NB4 (cell line): ENCODE data around the gene CASP8.

Source experiments
- DNase-seq: peaks from one replicate; pipeline ENCODE4 v3.0.0; 2010; ENCODE audit warnings: low read depth
- H3K4me3 ChIP-seq: one replicate; pipeline ENCODE4 v1.5.1; 2011; ENCODE audit warnings: mild to moderate bottlenecking, low read depth, low read length, moderate library complexity
- CTCF ChIP-seq: IDR thresholded peaks from one replicate; pipeline ENCODE4 v1.5.1; 2012; ENCODE audit warnings: low read depth, low read length
- MAX ChIP-seq: IDR thresholded peaks from 2 replicates; pipeline ENCODE4 v1.6.1; 2011; ENCODE audit warnings: low read depth, low read length
- MYC ChIP-seq: IDR thresholded peaks from 2 replicates; pipeline ENCODE4 v1.6.1; 2011; ENCODE audit warnings: low read depth, low read length
- POLR2A ChIP-seq: IDR thresholded peaks from 2 replicates; pipeline ENCODE4 v1.6.1; 2011; ENCODE audit warnings: mild to moderate bottlenecking; ENCODE audit not compliant: insufficient read length; ENCODE audit errors: extremely low read depth

The CASP8 gene

GRCh38 chr2:201307876-201308275 is 47.5 kb downstream of the CASP8 start:
- TF ChIP-seq CTCF, result no peak
- TF ChIP-seq MYC, result no peak
- no peak for TF ChIP-seq POLR2A
- H3K4me3 ChIP-seq, result no peak overlapping the region
- no peak for DNase-seq

- no peak for DNase-seq
- no peak overlapping the region for H3K4me3 ChIP-seq
- TF ChIP-seq MAX, result no peak
- no peak for TF ChIP-seq MYC
- TF ChIP-seq POLR2A, result no peak
- no peak for TF ChIP-seq CTCF
Observed at GRCh38 chr2:201308914-201309313, 48.6 kb downstream of the CASP8 start.

- TF ChIP-seq CTCF (no peak), MYC (no peak), MAX (no peak), POLR2A (no peak)
- H3K4me3 ChIP-seq, result no peak overlapping the region
- no peak for DNase-seq
Observed at GRCh38 chr2:201313362-201313761, 53.0 kb downstream of the CASP8 start.

GRCh38 chr2:201319511-201319910 is 59.2 kb downstream of the CASP8 start:
- TF ChIP-seq MAX (no peak), MYC (no peak), POLR2A (no peak), CTCF (no peak)
- DNase-seq, result no peak
- no peak overlapping the region for H3K4me3 ChIP-seq

- no peak for DNase-seq
- no peak overlapping the region for H3K4me3 ChIP-seq
- no peak for TF ChIP-seq MAX
- TF ChIP-seq POLR2A, result no peak
- TF ChIP-seq CTCF, result no peak
- TF ChIP-seq MYC, result no peak
Observed at GRCh38 chr2:201320257-201320656, 59.9 kb downstream of the CASP8 start.

GRCh38 chr2:201320701-201321100 is 60.4 kb downstream of the CASP8 start:
- H3K4me3 ChIP-seq, result no peak overlapping the region
- no peak for TF ChIP-seq CTCF
- no peak for TF ChIP-seq MAX
- TF ChIP-seq POLR2A, result no peak
- no peak for TF ChIP-seq MYC
- no peak for DNase-seq
